Measurements from ENCODE around the gene EFCAB6.

The EFCAB6 gene

DNA sequence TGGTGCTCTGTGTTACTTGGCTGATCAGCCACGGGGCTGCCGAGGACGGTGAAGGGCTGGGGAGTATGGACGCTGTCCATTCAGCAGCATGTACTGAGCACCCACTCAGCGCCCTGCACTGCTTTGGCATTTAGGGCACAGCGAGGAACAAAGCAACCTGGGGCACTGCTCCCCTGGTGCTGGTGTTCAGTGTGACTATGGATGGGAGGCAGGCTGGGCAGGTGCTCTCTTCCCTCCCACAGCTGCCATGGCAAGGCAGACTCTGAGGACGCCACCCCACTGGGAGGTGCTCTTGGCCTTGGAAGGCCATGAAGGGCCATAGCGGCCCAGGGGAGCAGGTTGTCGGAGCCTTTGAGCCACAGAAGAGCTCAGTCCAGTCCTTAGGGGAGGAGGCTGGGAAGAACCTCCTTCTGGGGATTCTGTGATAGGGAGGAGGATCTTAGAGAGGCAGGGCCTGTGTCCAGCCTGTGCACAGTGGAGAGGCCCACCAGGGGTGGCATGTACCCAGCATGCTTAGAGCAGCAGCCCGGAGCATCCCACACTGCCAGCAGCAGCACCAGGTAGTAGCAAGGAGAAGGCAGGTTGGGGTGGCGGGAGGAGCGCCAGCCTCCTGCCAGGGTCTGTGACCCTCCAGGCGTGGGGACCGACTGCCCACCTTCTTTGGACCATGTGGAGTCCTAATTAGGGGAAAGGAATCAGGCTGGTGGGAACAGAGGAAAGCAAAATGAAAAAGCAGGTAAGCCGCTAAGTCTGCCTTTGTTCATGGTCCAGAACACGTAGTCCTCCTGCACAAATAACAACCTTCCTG lies 258.4 kb downstream of the EFCAB6 start:
- no peak for DNase-seq (ENCODE audit: low spot score)
- TF ChIP-seq, protein P1, sequence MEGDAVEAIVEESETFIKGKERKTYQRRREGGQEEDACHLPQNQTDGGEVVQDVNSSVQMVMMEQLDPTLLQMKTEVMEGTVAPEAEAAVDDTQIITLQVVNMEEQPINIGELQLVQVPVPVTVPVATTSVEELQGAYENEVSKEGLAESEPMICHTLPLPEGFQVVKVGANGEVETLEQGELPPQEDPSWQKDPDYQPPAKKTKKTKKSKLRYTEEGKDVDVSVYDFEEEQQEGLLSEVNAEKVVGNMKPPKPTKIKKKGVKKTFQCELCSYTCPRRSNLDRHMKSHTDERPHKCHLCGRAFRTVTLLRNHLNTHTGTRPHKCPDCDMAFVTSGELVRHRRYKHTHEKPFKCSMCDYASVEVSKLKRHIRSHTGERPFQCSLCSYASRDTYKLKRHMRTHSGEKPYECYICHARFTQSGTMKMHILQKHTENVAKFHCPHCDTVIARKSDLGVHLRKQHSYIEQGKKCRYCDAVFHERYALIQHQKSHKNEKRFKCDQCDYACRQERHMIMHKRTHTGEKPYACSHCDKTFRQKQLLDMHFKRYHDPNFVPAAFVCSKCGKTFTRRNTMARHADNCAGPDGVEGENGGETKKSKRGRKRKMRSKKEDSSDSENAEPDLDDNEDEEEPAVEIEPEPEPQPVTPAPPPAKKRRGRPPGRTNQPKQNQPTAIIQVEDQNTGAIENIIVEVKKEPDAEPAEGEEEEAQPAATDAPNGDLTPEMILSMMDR (IDR thresholded peaks at IDR 0.05; ENCODE audit: borderline replicate concordance, control extremely low read depth, extremely low read depth, insufficient read depth, missing control alignments) = no peak
- in situ Hi-C loops (cut with MboI; ENCODE audit: low sequenced_read_pairs, unreplicated experiment) = no loop called here

DNA sequence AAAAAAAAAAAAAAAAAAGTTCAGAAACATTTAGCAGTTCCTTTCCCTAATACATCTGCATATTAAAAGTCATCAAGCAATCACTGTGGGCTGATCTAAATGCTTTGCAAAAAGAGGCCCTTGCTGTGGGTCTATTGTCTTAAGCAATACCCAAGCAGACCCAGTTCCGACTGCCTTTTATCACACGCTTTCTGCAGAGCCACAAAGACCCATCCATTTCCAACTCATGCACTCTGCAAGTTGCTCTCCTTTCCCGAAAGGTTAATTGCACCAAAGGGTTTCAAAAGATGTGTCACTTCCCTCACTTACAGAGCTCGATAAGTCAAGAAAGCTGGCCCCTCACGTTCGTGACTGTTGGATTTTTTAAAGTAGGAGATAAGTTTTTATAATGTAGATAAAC lies 261.4 kb downstream of the EFCAB6 start:
- TF ChIP-seq, protein P1 (IDR thresholded peaks at IDR 0.05; ENCODE audit: borderline replicate concordance, control extremely low read depth, extremely low read depth, insufficient read depth, missing control alignments) = no peak
- no peak for DNase-seq (ENCODE audit: low spot score)
- in situ Hi-C loops (cut with MboI; ENCODE audit: low sequenced_read_pairs, unreplicated experiment) = no loop called here

GRCh38 chr22:43550024-43550620 lies 262.0 kb downstream of the EFCAB6 start:
- no peak for DNase-seq (ENCODE audit: low spot score)
- TF ChIP-seq, protein P1 (IDR thresholded peaks at IDR 0.05; ENCODE audit: borderline replicate concordance, control extremely low read depth, extremely low read depth, insufficient read depth, missing control alignments) = no peak
- in situ Hi-C loops (cut with MboI; ENCODE audit: low sequenced_read_pairs, unreplicated experiment) = no loop called here

DNA sequence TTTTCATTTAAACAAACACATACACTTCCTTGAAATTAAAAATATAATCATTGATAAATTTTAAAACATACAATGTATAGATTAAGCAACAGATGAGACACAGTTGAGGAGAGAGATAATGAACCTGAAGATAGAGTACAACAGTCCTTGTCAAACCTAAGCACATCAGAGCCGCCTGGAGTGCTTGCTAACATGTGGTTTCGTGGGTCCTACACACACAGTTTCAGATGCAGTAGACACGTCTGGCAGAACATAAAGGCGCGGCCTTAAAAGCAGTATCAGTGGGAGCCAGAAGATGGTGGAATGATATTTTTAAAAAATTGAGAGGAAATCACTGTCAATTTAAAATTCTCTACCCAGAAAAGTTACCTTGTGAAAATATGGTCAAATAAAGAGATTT lies 265.9 kb downstream of the EFCAB6 start:
- in situ Hi-C loops (cut with MboI; ENCODE audit: low sequenced_read_pairs, unreplicated experiment) = no loop called here
- TF ChIP-seq, protein P1 (IDR thresholded peaks at IDR 0.05; ENCODE audit: borderline replicate concordance, control extremely low read depth, extremely low read depth, insufficient read depth, missing control alignments) = no peak
- DNase-seq (ENCODE audit: low spot score) = no peak

DNA sequence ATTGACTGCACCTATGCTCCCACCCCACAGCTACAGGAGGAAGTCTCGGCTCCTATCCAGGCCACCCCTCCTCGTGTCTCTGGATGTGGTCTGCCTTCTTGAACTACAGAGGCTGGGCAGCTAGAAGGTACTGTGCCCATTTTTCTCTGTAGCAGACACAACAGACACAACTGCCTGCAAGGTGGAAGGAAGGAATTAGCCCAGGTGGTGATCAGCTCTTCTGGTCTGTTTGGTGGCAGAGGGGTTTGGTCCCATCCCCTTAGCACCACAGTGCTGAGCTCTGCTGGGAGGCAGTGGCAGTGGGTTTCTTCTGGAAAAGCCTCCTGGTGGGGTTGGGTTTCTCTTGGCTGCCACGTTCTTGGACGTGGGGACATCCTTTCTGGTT lies 267.8 kb downstream of the EFCAB6 start:
- TF ChIP-seq, protein P1 (IDR thresholded peaks at IDR 0.05; ENCODE audit: borderline replicate concordance, control extremely low read depth, extremely low read depth, insufficient read depth, missing control alignments) = no peak
- no peak for DNase-seq (ENCODE audit: low spot score)
- in situ Hi-C loops (cut with MboI; ENCODE audit: low sequenced_read_pairs, unreplicated experiment) = no loop called here

DNA sequence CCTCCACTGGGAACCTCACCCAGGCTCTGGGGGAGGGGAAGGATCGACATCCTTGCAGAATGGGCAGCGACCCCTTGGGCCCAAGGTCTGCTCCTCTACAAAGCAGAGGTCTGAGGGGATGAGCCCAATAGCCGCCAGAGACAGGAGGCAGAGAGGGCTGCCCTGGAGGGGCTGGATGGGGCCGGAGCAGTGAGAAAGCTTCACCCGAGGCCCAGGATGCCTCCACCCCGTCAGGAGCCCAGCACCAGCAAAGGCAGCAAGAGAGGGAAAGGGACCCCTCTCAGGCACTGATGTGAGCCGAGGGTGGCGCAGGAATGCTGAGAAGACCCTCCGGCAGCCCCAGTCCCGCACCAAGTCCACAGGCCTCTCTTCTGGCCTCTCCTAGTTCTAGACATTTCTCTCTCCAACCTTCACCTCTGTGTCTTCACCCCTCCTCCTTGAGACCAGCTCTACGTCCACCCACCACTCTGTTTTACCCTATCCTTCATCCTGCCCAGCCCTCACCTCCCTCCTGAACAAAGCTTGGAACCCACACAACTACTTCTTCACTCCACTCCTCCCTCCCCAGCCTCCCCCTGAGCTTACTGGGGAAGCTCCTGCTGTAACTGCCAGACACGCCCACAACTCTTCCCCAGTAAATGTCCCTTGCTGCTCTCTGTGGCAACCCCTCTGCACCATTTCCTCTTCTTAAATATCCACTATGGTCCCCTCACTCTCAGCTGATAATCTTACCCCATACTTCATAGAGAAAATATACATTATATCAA lies 268.4 kb downstream of the EFCAB6 start:
- TF ChIP-seq, protein P1 (IDR thresholded peaks at IDR 0.05; ENCODE audit: borderline replicate concordance, control extremely low read depth, extremely low read depth, insufficient read depth, missing control alignments) = no peak
- in situ Hi-C loops (cut with MboI; ENCODE audit: low sequenced_read_pairs, unreplicated experiment) = no loop called here
- DNase-seq (ENCODE audit: low spot score) = no peak
